ENCODE measurements around the gene KIR3DL3. TPM values are rescaled to one million over a fixed set of nuclear protein-coding genes. Genes with fewer than 3 reads are reported as not detected.

Gene KIR3DL3
- polyA plus RNA-seq, 3 donors: not detected

- no peaks in the 10 kb centered on the region for H3K9me3 ChIP-seq (replicated peaks in 1 of 2; ENCODE audit: control insufficient read depth in 1 of 2, insufficient read depth in 1 of 2, low read length in 2 of 2)
- Mint-ChIP-seq H3K27me3 (ENCODE audit: low read depth in 3 of 3) (peaks cover 4 to 19% (median 7%) of the 10 kb centered on the region in 3 donors), H3K9me3 (peaks cover 0 to 5% (median 0%) of the 10 kb centered on the region in 7 donors), H3K4me1 (peaks cover 55% of the 10 kb centered on the region), H3K4me3 (peak overlapping the region in 1 of 2 donors; percentile 50), H3K27ac (peak overlapping the region in 1 of 7 donors; percentile 40), H3K36me3 (peaks cover 4 to 16% of the 10 kb centered on the region in 2 donors)
- H3K4me1 ChIP-seq (ENCODE audit: control insufficient read depth in 1 of 2, insufficient read depth in 2 of 2, low read length in 2 of 2): peaks cover 51% of the 10 kb centered on the region in 2 donors
- H3K36me3 ChIP-seq (replicated peaks in 1 of 2; ENCODE audit: control insufficient read depth in 1 of 2, insufficient read depth in 2 of 2, low read length in 2 of 2): no peaks in the 10 kb centered on the region
- peak; percentile 40 to 51 (median 43) for DNase-seq
- H3K27me3 ChIP-seq (ENCODE audit: control insufficient read depth in 2 of 2, insufficient read depth in 2 of 2, low read length in 2 of 2): peaks cover 0 to 5% of the 10 kb centered on the region in 2 donors
- no peak overlapping the region for H2AFZ ChIP-seq (ENCODE audit: insufficient read depth, low read depth, low read length, poor library complexity, severe bottlenecking)
- H3K4me2 ChIP-seq (replicated peaks; ENCODE audit: extremely low read depth, low read length, poor library complexity, severe bottlenecking): no peak overlapping the region
- no CpG with 5 or more reads among the region's 5 CpGs for WGBS (ENCODE audit: insufficient coverage)
- no peaks in the 10 kb centered on the region for H4K20me1 ChIP-seq (ENCODE audit: insufficient read depth, low read length)
- no peak overlapping the region for H3K4me3 ChIP-seq (replicated peaks in 1 of 3; ENCODE audit: low read depth in 2 of 3, low read length in 3 of 3)
- no peak overlapping the region for H3K9ac ChIP-seq (ENCODE audit: insufficient read depth, low read length, poor library complexity, severe bottlenecking)
- intact Hi-C loops (cut with micrococcal nuclease): no loop called here
- no peak for TF ChIP-seq CTCF (IDR thresholded peaks at IDR 0.05)
- H3K79me2 ChIP-seq (ENCODE audit: insufficient read depth, low read length): peaks cover 3% of the 10 kb centered on the region
- no peak overlapping the region for H3K27ac ChIP-seq (ENCODE audit: low read depth in 1 of 2, low read length in 2 of 2)
These were observed 29.6 kb upstream of the KIR3DL3 start for GRCh38 chr19:54694648-54695047.

GRCh38 chr19:54696117-54696548 lies 28.1 kb upstream of the KIR3DL3 start:
- no peaks in the 10 kb centered on the region for H3K36me3 ChIP-seq (replicated peaks in 1 of 2; ENCODE audit: control insufficient read depth in 1 of 2, insufficient read depth in 2 of 2, low read length in 2 of 2)
- Mint-ChIP-seq H3K36me3 (peaks cover 4 to 18% of the 10 kb centered on the region in 2 donors), H3K4me3 (peak overlapping the region; percentile 12 to 65), H3K4me1 (peaks cover 55% of the 10 kb centered on the region), H3K27me3 (ENCODE audit: low read depth in 3 of 3) (peaks cover 7 to 17% (median 7%) of the 10 kb centered on the region in 3 donors), H3K27ac (peak overlapping the region in 5 of 7 donors; percentile 4 to 76 (median 46)), H3K9me3 (peaks cover 0 to 5% (median 2%) of the 10 kb centered on the region in 7 donors)
- no peak for TF ChIP-seq CTCF (IDR thresholded peaks at IDR 0.05)
- H4K20me1 ChIP-seq (ENCODE audit: insufficient read depth, low read length): no peaks in the 10 kb centered on the region
- H3K9ac ChIP-seq (ENCODE audit: insufficient read depth, low read length, poor library complexity, severe bottlenecking): peak overlapping the region; percentile 20
- H3K4me2 ChIP-seq (replicated peaks; ENCODE audit: extremely low read depth, low read length, poor library complexity, severe bottlenecking): peak overlapping the region; percentile 62
- H3K4me1 ChIP-seq (ENCODE audit: control insufficient read depth in 1 of 2, insufficient read depth in 2 of 2, low read length in 2 of 2): peaks cover 51% of the 10 kb centered on the region in 2 donors
- intact Hi-C loops (cut with micrococcal nuclease): no loop called here
- H3K9me3 ChIP-seq (replicated peaks in 1 of 2; ENCODE audit: control insufficient read depth in 1 of 2, insufficient read depth in 1 of 2, low read length in 2 of 2): no peaks in the 10 kb centered on the region
- 28% methylated on average over 8 of the region's 8 CpGs for WGBS (ENCODE audit: insufficient coverage)
- H2AFZ ChIP-seq (ENCODE audit: insufficient read depth, low read depth, low read length, poor library complexity, severe bottlenecking): peak overlapping the region; percentile 36
- peak overlapping the region in 1 of 2 donors; percentile 48 for H3K27ac ChIP-seq (ENCODE audit: low read depth in 1 of 2, low read length in 2 of 2)
- peak overlapping the region in 1 of 3 experiments; percentile 54 for H3K4me3 ChIP-seq (replicated peaks in 1 of 3; ENCODE audit: low read depth in 2 of 3, low read length in 3 of 3)
- H3K79me2 ChIP-seq (ENCODE audit: insufficient read depth, low read length): peaks cover 3% of the 10 kb centered on the region
- H3K27me3 ChIP-seq (ENCODE audit: control insufficient read depth in 2 of 2, insufficient read depth in 2 of 2, low read length in 2 of 2): no peaks in the 10 kb centered on the region
- DNase-seq: peak in 1 of 3 donors; percentile 36
